Mesendoderm (in vitro differentiated cells): ENCODE results near the gene FGGY.

ENCODE experiments used
- DNase-seq: peaks from one replicate; pipeline ENCODE4 v3.0.0; 2013
- H2AK5ac ChIP-seq: 2 replicates; pipeline ENCODE4 v1.6.1; 2013; ENCODE audit warnings: low read length, inconsistent platforms
- H2BK120ac ChIP-seq: 2 replicates; pipeline ENCODE4 v1.6.1; 2013; ENCODE audit warnings: low read depth, mild to moderate bottlenecking, low read length, moderate library complexity, mixed read lengths
- H2BK15ac ChIP-seq: replicated peaks from 2 replicates; pipeline ENCODE4 v1.6.1; 2013; ENCODE audit warnings: low read depth, mild to moderate bottlenecking, moderate library complexity
- H2BK5ac ChIP-seq: 2 replicates; pipeline ENCODE4 v1.6.1; 2013; ENCODE audit warnings: low read length, inconsistent platforms
- H3K18ac ChIP-seq: 2 replicates; pipeline ENCODE4 v1.6.1; 2013; ENCODE audit warnings: mild to moderate bottlenecking, low read length, mixed read lengths
- H3K23ac ChIP-seq: one replicate; pipeline ENCODE4 v1.6.1; 2013; ENCODE audit warnings: low read length
- H3K27ac ChIP-seq: 2 replicates; pipeline ENCODE4 v1.5.1; 2013; ENCODE audit warnings: low read depth, mild to moderate bottlenecking, inconsistent platforms, low read length, moderate library complexity
- H3K27me3 ChIP-seq: 2 replicates; pipeline ENCODE4 v1.6.1; 2013; ENCODE audit warnings: low read length, control low read depth, mild to moderate bottlenecking, inconsistent platforms; ENCODE audit not compliant: insufficient read depth, poor library complexity
- H3K36me3 ChIP-seq: 2 replicates; pipeline ENCODE4 v1.6.1; 2013; ENCODE audit warnings: low read length, inconsistent platforms; ENCODE audit not compliant: control insufficient read depth, insufficient read depth
- H3K4ac ChIP-seq: one replicate; pipeline ENCODE4 v1.6.1; 2013; ENCODE audit warnings: low read depth, mild to moderate bottlenecking, low read length, moderate library complexity
- H3K4me1 ChIP-seq: 2 replicates; pipeline ENCODE4 v1.6.1; 2013; ENCODE audit warnings: low read depth, low read length, inconsistent platforms; ENCODE audit not compliant: control insufficient read depth
- H3K4me2 ChIP-seq: 2 replicates; pipeline ENCODE4 v1.6.1; 2013; ENCODE audit warnings: low read length
- H3K4me3 ChIP-seq: 2 replicates; pipeline ENCODE4 v1.5.1; 2013; ENCODE audit warnings: mild to moderate bottlenecking, low read length
- H3K56ac ChIP-seq: one replicate; pipeline ENCODE4 v1.6.1; 2013; ENCODE audit warnings: low read length
- H3K79me1 ChIP-seq: 2 replicates; pipeline ENCODE4 v1.6.1; 2013; ENCODE audit warnings: low read length, inconsistent platforms
- H3K79me2 ChIP-seq: 2 replicates; pipeline ENCODE4 v1.6.1; 2013; ENCODE audit warnings: mild to moderate bottlenecking, low read length; ENCODE audit not compliant: control insufficient read depth, insufficient read depth
- H3K9ac ChIP-seq: 2 replicates; pipeline ENCODE4 v1.6.1; 2013; ENCODE audit warnings: low read length, inconsistent platforms
- H4K5ac ChIP-seq: one replicate; pipeline ENCODE4 v1.6.1; 2013; ENCODE audit warnings: low read length
- H4K8ac ChIP-seq: one replicate; pipeline ENCODE4 v1.6.1; 2013; ENCODE audit warnings: low read depth, mild to moderate bottlenecking, control low read depth, low read length, moderate library complexity
- WGBS: extraction: QIAGEN DNeasy Blood & Tissue Kit; methylation state at CpG from one replicate; pipeline ENCODE4 v1.1.7; 2013; ENCODE audit warnings: low lambda C conversion rate, missing lambda C conversion rate; ENCODE audit not compliant: insufficient coverage; ENCODE audit errors: extremely low coverage; 5-methylcytosine and 5-hydroxymethylcytosine counted together

Gene FGGY

DNA sequence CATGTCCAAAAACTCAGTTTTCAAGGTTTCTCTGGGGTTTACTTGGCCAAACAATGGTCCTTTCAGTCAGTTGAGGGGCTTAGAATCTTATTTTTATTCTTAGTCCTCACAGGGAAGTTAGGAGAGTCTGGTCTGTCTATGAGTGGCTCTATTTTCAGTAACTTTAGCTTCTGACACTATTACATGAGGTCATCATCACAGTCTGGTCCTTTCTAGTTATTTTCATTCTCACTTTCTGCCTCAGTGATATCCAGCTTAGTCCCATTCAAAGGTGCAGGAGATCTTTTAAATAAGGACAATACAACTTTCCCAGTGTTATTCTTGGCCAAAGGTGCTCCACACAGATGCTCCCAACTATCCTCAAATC, 30.0 kb upstream of the FGGY start:
- H2BK15ac ChIP-seq = no peak overlapping the region
- H3K79me1 ChIP-seq = no peaks in the 10 kb centered on the region
- no peak overlapping the region for H3K18ac ChIP-seq
- H2BK5ac ChIP-seq = no peak overlapping the region
- H3K27ac ChIP-seq = no peak overlapping the region
- H2AK5ac ChIP-seq = no peak overlapping the region
- H4K8ac ChIP-seq = no peak overlapping the region
- no peak overlapping the region for H3K56ac ChIP-seq
- no peak overlapping the region for H3K4me2 ChIP-seq
- H3K79me2 ChIP-seq = no peaks in the 10 kb centered on the region
- no peak for DNase-seq
- H3K36me3 ChIP-seq = no peaks in the 10 kb centered on the region
- no peak overlapping the region for H3K9ac ChIP-seq
- no peak overlapping the region for H3K23ac ChIP-seq
- H2BK120ac ChIP-seq = no peak overlapping the region
- no peak overlapping the region for H3K4me3 ChIP-seq
- H3K4ac ChIP-seq = no peak overlapping the region
- H3K4me1 ChIP-seq = no peaks in the 10 kb centered on the region
- no peaks in the 10 kb centered on the region for H3K27me3 ChIP-seq
- H4K5ac ChIP-seq = no peak overlapping the region

DNA sequence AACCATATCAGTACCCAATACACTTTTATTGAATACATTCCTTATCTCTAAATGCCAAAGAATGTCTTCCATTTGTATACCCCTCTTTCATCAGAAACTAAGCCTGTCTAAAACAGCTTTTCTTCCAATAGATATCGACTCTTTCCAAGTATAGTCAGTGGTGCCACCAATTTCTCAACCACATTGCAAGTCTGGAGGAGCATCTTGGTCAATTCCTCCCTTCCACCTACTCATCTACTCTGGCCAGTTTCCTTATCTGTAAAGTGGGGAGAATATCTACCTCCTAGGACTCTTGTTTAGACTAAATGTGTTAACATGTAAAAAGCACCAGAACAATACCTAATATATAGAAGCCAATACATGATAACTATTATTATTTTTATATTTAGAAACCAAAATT, 28.5 kb upstream of the FGGY start:
- Histone ChIP-seq H3K4me3 (no peak overlapping the region), H4K5ac (no peak overlapping the region), H3K27me3 (no peaks in the 10 kb centered on the region), H3K27ac (no peak overlapping the region), H3K4me2 (no peak overlapping the region), H2BK15ac (no peak overlapping the region), H3K79me2 (no peaks in the 10 kb centered on the region), H3K36me3 (no peaks in the 10 kb centered on the region), H4K8ac (no peak overlapping the region), H3K18ac (no peak overlapping the region), H2AK5ac (no peak overlapping the region), H3K23ac (no peak overlapping the region), H3K4me1 (no peaks in the 10 kb centered on the region), H3K79me1 (no peaks in the 10 kb centered on the region), H2BK120ac (no peak overlapping the region), H2BK5ac (no peak overlapping the region), H3K9ac (no peak overlapping the region), H3K4ac (no peak overlapping the region), H3K56ac (no peak overlapping the region)
- WGBS = no CpG with 5 or more reads among the region's 1 CpG
- no peak for DNase-seq

DNA sequence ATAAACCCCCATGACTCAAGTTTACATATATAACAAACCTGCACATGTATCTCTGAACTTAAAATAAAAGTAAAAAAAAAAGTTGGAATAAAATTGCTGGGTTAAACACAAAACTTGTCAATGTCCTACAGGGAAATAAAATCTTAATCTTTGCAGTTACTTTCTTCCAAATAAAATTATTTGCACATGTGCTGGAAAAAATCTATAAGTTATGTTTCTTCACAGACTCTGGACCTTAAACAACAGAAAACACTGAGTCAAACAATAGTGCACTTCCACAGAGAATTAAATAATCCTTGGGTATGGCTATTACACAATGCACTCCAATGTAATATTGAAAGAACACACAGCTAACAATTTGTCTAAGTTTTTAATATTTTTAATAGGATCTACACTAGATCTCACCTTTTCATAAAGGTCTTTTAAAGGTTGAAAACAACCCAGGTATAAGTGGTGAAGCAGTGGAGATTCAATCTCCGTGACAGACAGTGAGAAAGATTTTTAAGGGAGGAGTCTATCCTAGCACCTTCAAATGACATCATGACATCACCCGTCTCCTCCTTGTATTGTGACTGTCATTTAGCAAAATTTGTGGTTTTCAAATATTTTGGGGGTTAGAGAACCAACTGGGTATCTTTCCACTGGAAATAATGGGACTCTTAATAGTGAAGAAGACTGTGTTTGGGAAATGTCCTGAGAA, 25.2 kb upstream of the FGGY start:
- no peaks in the 10 kb centered on the region for H3K79me2 ChIP-seq
- H3K4me2 ChIP-seq = no peak overlapping the region
- H3K9ac ChIP-seq = no peak overlapping the region
- H2BK120ac ChIP-seq = no peak overlapping the region
- no peak overlapping the region for H2AK5ac ChIP-seq
- H3K4ac ChIP-seq = no peak overlapping the region
- no peaks in the 10 kb centered on the region for H3K36me3 ChIP-seq
- no peaks in the 10 kb centered on the region for H3K4me1 ChIP-seq
- no peak overlapping the region for H4K8ac ChIP-seq
- no peak overlapping the region for H3K18ac ChIP-seq
- WGBS = no CpG with 5 or more reads among the region's 2 CpGs
- H4K5ac ChIP-seq = no peak overlapping the region
- H3K23ac ChIP-seq = no peak overlapping the region
- no peak overlapping the region for H3K56ac ChIP-seq
- H2BK5ac ChIP-seq = no peak overlapping the region
- H2BK15ac ChIP-seq = no peak overlapping the region
- H3K79me1 ChIP-seq = no peaks in the 10 kb centered on the region
- no peaks in the 10 kb centered on the region for H3K27me3 ChIP-seq
- no peak for DNase-seq
- no peak overlapping the region for H3K4me3 ChIP-seq
- no peak overlapping the region for H3K27ac ChIP-seq

DNA sequence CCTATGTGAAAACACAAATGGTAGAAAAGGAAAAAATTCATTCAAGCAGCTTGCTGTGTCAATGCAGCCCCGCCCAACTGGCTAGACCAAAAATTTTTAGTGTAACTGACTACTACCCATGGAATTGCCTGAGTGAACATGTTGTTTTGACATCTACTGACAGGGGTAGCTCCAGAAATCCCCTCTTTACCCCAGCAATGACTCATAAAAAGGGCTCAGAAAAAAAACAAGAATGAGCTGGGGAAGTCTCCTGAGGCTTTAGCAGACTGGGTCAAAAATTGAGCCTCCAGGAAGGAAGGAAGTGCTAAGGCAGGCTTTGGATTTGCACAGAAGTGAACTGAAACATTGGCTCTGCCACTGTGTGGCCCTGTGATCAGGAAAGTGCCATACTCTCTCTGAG, 24.4 kb upstream of the FGGY start:
- Histone ChIP-seq H3K56ac (no peak overlapping the region), H3K23ac (no peak overlapping the region), H3K4me1 (no peaks in the 10 kb centered on the region), H3K27ac (no peak overlapping the region), H3K27me3 (no peaks in the 10 kb centered on the region), H3K9ac (no peak overlapping the region), H2BK15ac (no peak overlapping the region), H3K4me2 (no peak overlapping the region), H3K4ac (no peak overlapping the region), H4K8ac (no peak overlapping the region), H2BK120ac (no peak overlapping the region), H3K4me3 (no peak overlapping the region), H3K18ac (no peak overlapping the region), H3K36me3 (no peaks in the 10 kb centered on the region), H2AK5ac (no peak overlapping the region), H3K79me1 (no peaks in the 10 kb centered on the region), H4K5ac (no peak overlapping the region), H2BK5ac (no peak overlapping the region), H3K79me2 (no peaks in the 10 kb centered on the region)
- DNase-seq = no peak
- WGBS = no CpG with 5 or more reads among the region's 1 CpG

DNA sequence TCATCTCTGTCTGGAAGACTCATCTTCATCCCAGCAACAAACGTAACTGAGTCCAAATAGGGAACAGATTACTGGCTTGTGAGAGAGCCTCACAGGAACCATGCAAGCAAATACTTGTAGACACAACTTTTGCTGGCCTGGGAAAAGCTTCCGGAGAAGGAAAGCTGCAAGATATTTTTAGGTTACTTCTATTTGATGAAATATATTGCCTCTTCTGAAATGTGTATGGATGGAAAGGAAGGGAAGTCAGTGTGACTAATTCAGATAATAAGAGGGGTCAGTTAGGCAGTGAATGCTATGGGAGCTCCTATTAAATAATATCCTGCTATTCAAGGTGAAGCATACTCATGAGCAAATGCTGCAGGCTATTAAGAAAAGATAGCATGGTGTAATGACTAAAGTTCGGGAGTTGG, 20.4 kb upstream of the FGGY start:
- Histone ChIP-seq H3K4me3 (no peak overlapping the region), H2AK5ac (no peak overlapping the region), H3K27me3 (no peaks in the 10 kb centered on the region), H3K36me3 (no peaks in the 10 kb centered on the region), H3K79me1 (no peaks in the 10 kb centered on the region), H3K9ac (no peak overlapping the region), H2BK120ac (no peak overlapping the region), H2BK5ac (no peak overlapping the region), H4K8ac (no peak overlapping the region), H4K5ac (no peak overlapping the region), H3K18ac (no peak overlapping the region), H3K4ac (no peak overlapping the region), H3K23ac (no peak overlapping the region), H2BK15ac (no peak overlapping the region), H3K56ac (no peak overlapping the region), H3K4me2 (no peak overlapping the region), H3K27ac (no peak overlapping the region), H3K79me2 (no peaks in the 10 kb centered on the region), H3K4me1 (no peaks in the 10 kb centered on the region)
- DNase-seq = no peak
- WGBS = no CpG with 5 or more reads among the region's 3 CpGs

DNA sequence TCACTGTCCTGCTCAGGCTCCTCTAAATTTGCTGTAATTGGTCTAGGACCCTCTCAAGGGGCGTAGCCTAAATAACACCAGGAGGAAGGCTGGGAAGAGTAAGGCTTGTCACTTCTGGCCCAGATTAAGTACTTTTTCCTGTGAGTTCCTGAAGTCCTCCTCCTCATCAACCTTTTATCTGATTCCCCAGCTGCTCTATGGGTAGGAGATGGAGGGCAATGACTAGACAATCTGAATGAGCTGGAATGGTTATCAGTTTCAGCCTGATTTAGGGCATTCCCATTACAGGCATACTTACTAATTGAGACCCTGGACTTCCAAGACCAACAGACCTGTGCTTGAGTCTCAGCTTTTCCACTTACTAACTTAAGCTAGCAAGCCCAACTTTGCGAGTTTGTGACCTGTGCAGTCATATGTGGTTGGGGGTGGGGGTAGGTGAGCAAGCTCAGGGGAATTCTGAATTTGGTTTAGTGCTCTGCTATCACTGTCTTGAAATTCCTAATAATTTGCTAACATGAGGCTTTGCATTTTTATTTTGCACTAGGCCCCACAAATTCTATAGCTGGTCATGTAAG, 18.0 kb upstream of the FGGY start:
- H3K79me2 ChIP-seq = no peaks in the 10 kb centered on the region
- H3K9ac ChIP-seq = no peak overlapping the region
- no peak overlapping the region for H3K27ac ChIP-seq
- H3K4me2 ChIP-seq = no peak overlapping the region
- no peak overlapping the region for H2AK5ac ChIP-seq
- H3K36me3 ChIP-seq = no peaks in the 10 kb centered on the region
- no peaks in the 10 kb centered on the region for H3K4me1 ChIP-seq
- no peaks in the 10 kb centered on the region for H3K27me3 ChIP-seq
- H2BK5ac ChIP-seq = no peak overlapping the region
- no peak overlapping the region for H3K18ac ChIP-seq
- H4K5ac ChIP-seq = no peak overlapping the region
- no CpG with 5 or more reads among the region's 2 CpGs for WGBS
- H2BK120ac ChIP-seq = no peak overlapping the region
- DNase-seq = no peak
- H3K4ac ChIP-seq = no peak overlapping the region
- no peak overlapping the region for H3K56ac ChIP-seq
- H4K8ac ChIP-seq = no peak overlapping the region
- no peak overlapping the region for H3K23ac ChIP-seq
- no peak overlapping the region for H2BK15ac ChIP-seq
- H3K4me3 ChIP-seq = no peak overlapping the region
- no peaks in the 10 kb centered on the region for H3K79me1 ChIP-seq
